Type B pancreatic cell (in vitro differentiated cells): ENCODE data around the gene SDC3. TPM values are rescaled to one million over a fixed set of nuclear protein-coding genes. Genes with fewer than 3 reads are reported as not detected.

Experiments used
- DNase-seq: peaks from one replicate; pipeline ENCODE4 v3.0.0; 2021; ENCODE audit warnings: mixed read lengths; ENCODE audit not compliant: unreplicated experiment; ENCODE audit errors: extremely low spot score
- H3K27ac Mint-ChIP-seq: 2 replicates; pipeline ENCODE4 v1.8.0; 2021; ENCODE audit warnings: mild to moderate bottlenecking, mixed read lengths
- H3K27me3 Mint-ChIP-seq: 2 replicates; pipeline ENCODE4 v1.8.0; 2021; ENCODE audit warnings: mixed read lengths
- H3K36me3 Mint-ChIP-seq: 2 replicates; pipeline ENCODE4 v1.8.0; 2021; ENCODE audit warnings: mixed read lengths
- H3K4me1 Mint-ChIP-seq: one replicate; pipeline ENCODE4 v1.8.0; 2021; ENCODE audit warnings: mixed read lengths; ENCODE audit not compliant: unreplicated experiment
- H3K4me3 Mint-ChIP-seq: 2 replicates; pipeline ENCODE4 v1.8.0; 2021; ENCODE audit warnings: mild to moderate bottlenecking, mixed read lengths
- H3K9me3 Mint-ChIP-seq: 2 replicates; pipeline ENCODE4 v1.8.0; 2021; ENCODE audit warnings: mixed read lengths
- long read RNA-seq: library from polyadenylated mRNA; unstranded; transcript quantifications from one replicate; pipeline ENCODE4 v2.0.0, GENCODE V29; 2020
- total RNA-seq: library from RNA; stranded (reverse); gene quantifications from 2 replicates; pipeline ENCODE4 v1.2.1, GENCODE V29; 2021; ENCODE audit warnings: low replicate concordance
- TF ChIP-seq, protein P1 (sequence below): fragments of 200-600 bp; sonication (generic); conservative IDR thresholded peaks from 2 replicates; pipeline ENCODE4 v1.5.0; 2021; ENCODE audit warnings: antibody characterized with exemption, mild to moderate bottlenecking

The SDC3 gene, protein sequence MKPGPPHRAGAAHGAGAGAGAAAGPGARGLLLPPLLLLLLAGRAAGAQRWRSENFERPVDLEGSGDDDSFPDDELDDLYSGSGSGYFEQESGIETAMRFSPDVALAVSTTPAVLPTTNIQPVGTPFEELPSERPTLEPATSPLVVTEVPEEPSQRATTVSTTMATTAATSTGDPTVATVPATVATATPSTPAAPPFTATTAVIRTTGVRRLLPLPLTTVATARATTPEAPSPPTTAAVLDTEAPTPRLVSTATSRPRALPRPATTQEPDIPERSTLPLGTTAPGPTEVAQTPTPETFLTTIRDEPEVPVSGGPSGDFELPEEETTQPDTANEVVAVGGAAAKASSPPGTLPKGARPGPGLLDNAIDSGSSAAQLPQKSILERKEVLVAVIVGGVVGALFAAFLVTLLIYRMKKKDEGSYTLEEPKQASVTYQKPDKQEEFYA
- total RNA-seq, result 46.7 and 54.2 TPM in 2 replicates
- long read RNA-seq, result 0 reads

DNA sequence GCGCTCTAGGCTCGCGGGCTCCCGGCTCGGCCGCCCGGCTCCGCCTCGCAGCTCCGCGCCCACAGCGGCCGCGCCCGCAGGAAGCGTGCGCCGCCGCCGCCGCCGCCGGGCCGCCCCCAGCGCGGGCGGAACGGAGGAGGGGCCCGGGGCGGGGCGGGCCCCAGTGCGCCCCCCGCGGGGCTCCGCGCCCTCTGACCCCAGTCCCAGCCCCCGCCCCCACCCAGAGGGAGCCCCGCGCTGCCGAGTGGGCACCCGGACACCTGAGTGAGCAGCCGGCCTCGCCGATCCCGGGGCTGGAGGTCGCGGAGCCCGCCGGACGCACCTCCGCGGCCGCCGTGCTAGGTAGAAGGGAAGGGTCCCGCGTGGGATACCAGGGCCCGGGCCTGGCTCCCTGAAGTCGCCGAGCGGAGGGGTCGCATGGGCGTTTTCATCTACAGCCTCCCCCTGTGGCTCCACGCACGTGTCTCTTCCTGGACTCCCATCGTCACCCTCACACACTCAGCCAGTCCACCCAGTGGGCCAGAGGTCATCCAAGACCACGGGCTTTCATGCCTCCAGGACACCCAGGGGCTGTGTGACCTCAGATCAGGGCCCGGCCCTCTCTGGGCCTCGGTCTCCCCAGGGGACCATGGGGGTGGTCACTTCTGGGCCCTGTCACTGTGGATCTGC lies at the start of gene SDC3:
TSS of gene SDC3 (minus strand) at position 63 of the 669 bp plus-strand sequence. CDS start 172 bp downstream, outside the sequence.
- peak within 1 kb of the TSS; percentile 92 for H3K4me3 Mint-ChIP-seq
- TF ChIP-seq, protein P1, sequence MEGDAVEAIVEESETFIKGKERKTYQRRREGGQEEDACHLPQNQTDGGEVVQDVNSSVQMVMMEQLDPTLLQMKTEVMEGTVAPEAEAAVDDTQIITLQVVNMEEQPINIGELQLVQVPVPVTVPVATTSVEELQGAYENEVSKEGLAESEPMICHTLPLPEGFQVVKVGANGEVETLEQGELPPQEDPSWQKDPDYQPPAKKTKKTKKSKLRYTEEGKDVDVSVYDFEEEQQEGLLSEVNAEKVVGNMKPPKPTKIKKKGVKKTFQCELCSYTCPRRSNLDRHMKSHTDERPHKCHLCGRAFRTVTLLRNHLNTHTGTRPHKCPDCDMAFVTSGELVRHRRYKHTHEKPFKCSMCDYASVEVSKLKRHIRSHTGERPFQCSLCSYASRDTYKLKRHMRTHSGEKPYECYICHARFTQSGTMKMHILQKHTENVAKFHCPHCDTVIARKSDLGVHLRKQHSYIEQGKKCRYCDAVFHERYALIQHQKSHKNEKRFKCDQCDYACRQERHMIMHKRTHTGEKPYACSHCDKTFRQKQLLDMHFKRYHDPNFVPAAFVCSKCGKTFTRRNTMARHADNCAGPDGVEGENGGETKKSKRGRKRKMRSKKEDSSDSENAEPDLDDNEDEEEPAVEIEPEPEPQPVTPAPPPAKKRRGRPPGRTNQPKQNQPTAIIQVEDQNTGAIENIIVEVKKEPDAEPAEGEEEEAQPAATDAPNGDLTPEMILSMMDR, result no peak
- peaks cover 31% of the 10 kb centered on the region for H3K4me1 Mint-ChIP-seq
- peaks cover 11% of the 10 kb centered on the region for H3K27me3 Mint-ChIP-seq
- no peak for DNase-seq
- no peaks in the 10 kb centered on the region for H3K9me3 Mint-ChIP-seq
- H3K36me3 Mint-ChIP-seq, result no peaks in the 10 kb centered on the region
- peak within 1 kb of the TSS; percentile 90 for H3K27ac Mint-ChIP-seq

DNA sequence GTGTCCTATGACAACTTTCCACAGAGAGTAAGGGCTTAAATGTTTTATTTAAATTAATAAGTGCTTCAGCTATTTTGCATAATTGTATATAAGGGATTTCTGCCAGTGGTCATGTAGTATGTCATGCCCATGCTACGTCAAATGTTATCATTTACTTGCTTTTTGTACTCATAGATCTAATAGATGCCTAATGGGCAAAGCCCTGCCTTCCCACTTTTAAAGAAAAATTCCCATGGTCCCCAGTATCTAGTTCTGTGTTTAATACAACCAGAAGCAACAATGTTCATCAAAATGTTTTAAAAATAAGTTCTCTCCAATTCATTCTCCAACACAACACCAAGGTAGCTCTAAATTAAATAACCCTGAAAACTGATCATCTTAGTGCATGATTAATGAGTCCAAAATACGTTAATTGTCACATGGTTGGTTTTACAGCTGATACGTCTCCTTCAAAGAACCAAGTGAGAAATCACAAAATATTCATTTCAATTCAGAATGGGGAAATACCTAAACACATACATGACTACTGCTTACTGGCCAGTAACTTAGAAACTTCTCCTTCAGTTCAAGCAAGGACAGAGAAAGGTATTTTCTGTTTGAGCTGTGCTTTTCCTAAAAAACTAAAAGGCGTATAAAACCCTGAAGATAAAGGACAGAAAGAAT lies 49.1 kb upstream of the SDC3 start:
- DNase-seq, result no peak
- H3K27ac Mint-ChIP-seq, result no peak overlapping the region
- H3K4me3 Mint-ChIP-seq, result no peak overlapping the region
- TF ChIP-seq, protein P1, result no peak
- peaks cover 56% of the 10 kb centered on the region for H3K36me3 Mint-ChIP-seq
- H3K27me3 Mint-ChIP-seq, result no peaks in the 10 kb centered on the region
- H3K4me1 Mint-ChIP-seq, result peaks cover under 1% of the 10 kb centered on the region
- H3K9me3 Mint-ChIP-seq, result no peaks in the 10 kb centered on the region

DNA sequence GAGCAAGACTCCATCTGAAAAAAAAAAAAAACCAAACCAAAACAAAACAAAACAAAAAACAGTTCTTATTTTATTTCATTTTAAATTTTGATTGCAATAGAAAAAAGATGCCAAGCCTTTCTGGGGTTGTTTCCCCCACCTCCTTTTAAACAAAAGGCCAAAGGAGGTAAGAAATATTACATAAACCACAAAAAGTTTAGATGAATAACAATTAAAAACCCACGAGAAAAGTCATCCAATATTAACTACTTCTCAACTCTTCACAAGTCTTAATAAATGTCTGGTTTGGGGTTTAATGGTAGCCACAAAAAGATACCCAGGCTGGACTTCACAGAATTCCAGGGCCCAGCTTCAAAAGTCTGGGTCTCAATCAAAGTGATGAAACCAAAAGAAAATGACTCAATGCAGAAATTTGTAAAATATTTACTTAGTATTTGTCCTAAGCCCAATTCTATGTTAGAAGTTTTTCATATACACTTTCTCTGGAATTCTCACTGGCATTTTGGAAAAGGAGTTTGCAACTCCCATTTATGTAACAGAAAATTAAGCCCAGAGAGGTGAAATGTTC lies 47.0 kb upstream of the SDC3 start:
- no peak overlapping the region for H3K4me3 Mint-ChIP-seq
- no peaks in the 10 kb centered on the region for H3K4me1 Mint-ChIP-seq
- peaks cover 60% of the 10 kb centered on the region for H3K36me3 Mint-ChIP-seq
- no peak for DNase-seq
- no peaks in the 10 kb centered on the region for H3K9me3 Mint-ChIP-seq
- TF ChIP-seq, protein P1, result no peak
- no peaks in the 10 kb centered on the region for H3K27me3 Mint-ChIP-seq
- no peak overlapping the region for H3K27ac Mint-ChIP-seq

DNA sequence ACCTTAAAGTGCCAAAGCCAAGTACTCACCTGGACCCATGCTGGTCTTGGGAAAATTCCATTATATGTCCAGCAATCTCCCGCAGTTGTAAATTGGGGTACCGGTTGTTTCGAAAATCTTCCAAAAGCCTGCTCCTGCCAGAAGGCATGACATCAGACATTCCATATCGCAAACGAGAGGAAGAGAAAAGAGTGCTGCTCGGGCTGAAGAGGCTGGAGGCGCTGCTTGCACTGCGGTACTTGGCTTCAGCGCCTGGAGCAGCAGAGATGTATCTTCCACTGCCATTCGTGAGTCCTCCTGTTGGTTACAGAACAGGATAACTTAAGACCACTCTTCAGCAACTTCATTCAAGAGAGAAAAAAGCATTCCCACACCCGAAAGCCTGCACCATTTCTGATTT lies 45.1 kb upstream of the SDC3 start:
- no peak for DNase-seq
- no peaks in the 10 kb centered on the region for H3K27me3 Mint-ChIP-seq
- H3K9me3 Mint-ChIP-seq, result no peaks in the 10 kb centered on the region
- H3K36me3 Mint-ChIP-seq, result peaks cover 56% of the 10 kb centered on the region
- H3K4me3 Mint-ChIP-seq, result no peak overlapping the region
- no peaks in the 10 kb centered on the region for H3K4me1 Mint-ChIP-seq
- TF ChIP-seq, protein P1, result no peak
- no peak overlapping the region for H3K27ac Mint-ChIP-seq

DNA sequence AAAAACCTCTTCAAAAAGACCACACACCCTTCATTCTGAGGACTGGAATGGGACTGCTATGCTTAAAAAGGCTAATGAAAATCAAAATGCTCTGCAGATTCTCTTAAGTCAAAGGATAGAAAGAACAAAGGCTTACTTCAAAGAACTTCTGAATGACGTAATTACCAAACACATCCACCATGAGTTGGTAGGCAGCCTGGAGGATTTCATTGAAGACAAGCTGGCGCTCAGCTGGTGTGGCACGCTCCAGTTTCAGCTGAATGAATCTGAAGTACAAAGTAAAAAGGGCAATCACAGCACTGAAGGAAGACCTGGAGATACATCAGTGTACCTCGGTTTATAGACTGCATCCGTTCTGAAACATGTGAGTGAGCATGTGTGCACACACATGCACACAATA lies 43.5 kb upstream of the SDC3 start:
- Mint-ChIP-seq H3K4me1 (no peaks in the 10 kb centered on the region), H3K9me3 (no peaks in the 10 kb centered on the region), H3K27me3 (no peaks in the 10 kb centered on the region), H3K4me3 (no peak overlapping the region), H3K36me3 (peaks cover 57% of the 10 kb centered on the region), H3K27ac (peak overlapping the region; percentile 11)
- no peak for DNase-seq
- TF ChIP-seq, protein P1, result no peak
